Bronchial epithelial cell (primary cell): ENCODE results near the gene TNFSF18. TPM values are rescaled to one million over a fixed set of nuclear protein-coding genes. Genes with fewer than 3 reads are reported as not detected.

Experiments used
- DNase-seq: peaks from one replicate; pipeline ENCODE4 v3.0.0-alpha.2; 2010; ENCODE audit warnings: low read depth
- FAIRE-seq: peaks from 2 replicates; lab custom pipeline; 2011; peaks lifted over from hg19 to GRCh38; lab: Jason Lieb, UNC
- H3K27me3 ChIP-seq: 2 replicates; pipeline ENCODE4 v1.5.1; 2011; ENCODE audit warnings: low read length; ENCODE audit not compliant: control insufficient read depth, insufficient read depth
- H3K36me3 ChIP-seq: 2 replicates; pipeline ENCODE4 v1.5.1; 2011; ENCODE audit warnings: low read length; ENCODE audit not compliant: control insufficient read depth, insufficient read depth
- H3K4me3 ChIP-seq: 2 replicates; pipeline ENCODE4 v1.5.1; 2011; ENCODE audit warnings: mild to moderate bottlenecking, low read depth, low read length, control low read depth
- total RNA-seq: library from RNA; depleted of rRNA; stranded (reverse); fragments of >200 nt; gene quantifications from 2 replicates; pipeline ENCODE4 v1.2.1, GENCODE V29; 2014
- TF ChIP-seq, protein P1 (sequence below): IDR thresholded peaks from 2 replicates; pipeline ENCODE4 v1.5.1; 2011; ENCODE audit warnings: mild to moderate bottlenecking, moderate library complexity, low read length, control low read depth, inconsistent platforms; ENCODE audit not compliant: insufficient read depth, severe bottlenecking

TNFSF18 gene
- total RNA-seq, 1 donor from 2014 or later = not detected

DNA sequence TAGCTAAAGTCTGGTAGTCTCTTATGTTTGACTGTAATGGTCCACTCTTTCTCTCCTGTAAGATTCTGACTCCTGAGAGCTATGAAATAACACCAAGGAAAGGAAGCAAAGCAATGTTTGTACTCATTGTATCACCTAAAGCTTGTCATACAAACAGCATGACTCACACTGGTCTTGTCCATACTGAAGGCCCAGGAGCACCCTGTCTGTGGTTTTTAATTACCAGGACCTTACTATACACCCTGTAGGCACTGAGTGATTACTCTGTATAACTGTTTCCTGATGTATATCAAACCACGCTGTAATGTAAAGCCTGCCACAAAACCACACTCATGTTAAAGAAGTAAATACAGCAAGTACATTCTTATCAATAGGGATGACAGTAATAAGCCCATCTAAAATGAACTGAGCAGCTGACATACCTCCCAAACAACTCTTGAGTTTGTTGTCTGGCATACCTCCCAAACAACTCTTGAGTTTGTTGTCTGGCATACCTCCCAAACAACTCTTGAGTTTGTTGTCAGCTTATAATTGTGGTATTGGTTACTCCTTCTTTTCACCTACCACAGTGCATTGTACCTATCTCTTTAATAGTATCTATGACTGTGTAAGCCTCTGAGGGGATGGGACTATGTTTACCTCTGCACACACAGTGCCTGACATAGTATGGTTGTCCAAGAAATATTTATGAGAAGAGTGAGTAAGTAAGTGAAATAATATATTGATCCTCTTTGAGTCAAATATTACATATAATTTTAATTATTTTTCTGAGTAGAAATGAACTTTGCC lies 11.6 kb upstream of the TNFSF18 start:
- DNase-seq (peak; percentile 97), FAIRE-seq (peak; percentile 50)
- Histone ChIP-seq H3K36me3 (no peaks in the 10 kb centered on the region), H3K4me3 (no peak overlapping the region), H3K27me3 (no peaks in the 10 kb centered on the region)
- TF ChIP-seq, protein P1, sequence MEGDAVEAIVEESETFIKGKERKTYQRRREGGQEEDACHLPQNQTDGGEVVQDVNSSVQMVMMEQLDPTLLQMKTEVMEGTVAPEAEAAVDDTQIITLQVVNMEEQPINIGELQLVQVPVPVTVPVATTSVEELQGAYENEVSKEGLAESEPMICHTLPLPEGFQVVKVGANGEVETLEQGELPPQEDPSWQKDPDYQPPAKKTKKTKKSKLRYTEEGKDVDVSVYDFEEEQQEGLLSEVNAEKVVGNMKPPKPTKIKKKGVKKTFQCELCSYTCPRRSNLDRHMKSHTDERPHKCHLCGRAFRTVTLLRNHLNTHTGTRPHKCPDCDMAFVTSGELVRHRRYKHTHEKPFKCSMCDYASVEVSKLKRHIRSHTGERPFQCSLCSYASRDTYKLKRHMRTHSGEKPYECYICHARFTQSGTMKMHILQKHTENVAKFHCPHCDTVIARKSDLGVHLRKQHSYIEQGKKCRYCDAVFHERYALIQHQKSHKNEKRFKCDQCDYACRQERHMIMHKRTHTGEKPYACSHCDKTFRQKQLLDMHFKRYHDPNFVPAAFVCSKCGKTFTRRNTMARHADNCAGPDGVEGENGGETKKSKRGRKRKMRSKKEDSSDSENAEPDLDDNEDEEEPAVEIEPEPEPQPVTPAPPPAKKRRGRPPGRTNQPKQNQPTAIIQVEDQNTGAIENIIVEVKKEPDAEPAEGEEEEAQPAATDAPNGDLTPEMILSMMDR = no peak

DNA sequence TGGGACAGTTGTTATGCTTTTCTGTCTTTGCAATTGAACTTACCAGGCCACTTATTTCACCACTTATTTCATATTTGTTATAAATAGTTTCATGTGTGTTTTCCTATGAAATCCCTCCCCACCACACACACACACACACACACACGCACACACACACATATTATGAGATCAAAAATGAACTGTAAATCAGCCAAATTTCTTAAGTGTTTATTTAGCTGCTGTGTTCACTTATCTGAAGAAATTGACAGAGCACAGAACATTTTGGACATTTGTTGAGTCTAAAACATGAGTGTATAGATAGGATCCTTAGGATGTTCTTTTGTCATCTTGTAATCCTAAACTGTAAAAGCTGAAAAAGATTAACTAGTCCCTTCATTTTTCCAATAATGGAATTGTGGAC lies 7.8 kb upstream of the TNFSF18 start:
- Histone ChIP-seq H3K36me3 (no peaks in the 10 kb centered on the region), H3K27me3 (no peaks in the 10 kb centered on the region), H3K4me3 (no peak overlapping the region)
- no peak for FAIRE-seq
- no peak for DNase-seq
- TF ChIP-seq, protein P1 = no peak

DNA sequence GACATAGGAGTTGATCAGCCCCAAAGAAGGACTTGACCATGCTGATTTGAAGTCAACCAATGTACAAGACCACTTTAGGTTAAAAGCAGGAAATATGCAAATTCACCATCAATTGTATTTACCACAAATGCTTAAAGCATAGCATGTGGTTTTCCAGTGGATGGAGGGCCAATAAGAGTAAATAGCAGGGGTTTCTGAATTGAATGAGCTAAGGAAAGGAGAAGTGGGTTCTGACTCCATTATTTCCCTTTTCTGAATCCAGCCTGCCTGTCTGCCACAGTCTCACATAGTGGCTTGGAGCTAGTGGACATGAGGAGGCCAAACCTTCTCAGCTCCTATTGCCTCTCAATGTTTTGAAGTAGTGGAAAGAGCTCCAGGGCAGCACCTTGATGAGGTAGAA lies 7.2 kb upstream of the TNFSF18 start:
- TF ChIP-seq, protein P1 = no peak
- DNase-seq = no peak

DNA sequence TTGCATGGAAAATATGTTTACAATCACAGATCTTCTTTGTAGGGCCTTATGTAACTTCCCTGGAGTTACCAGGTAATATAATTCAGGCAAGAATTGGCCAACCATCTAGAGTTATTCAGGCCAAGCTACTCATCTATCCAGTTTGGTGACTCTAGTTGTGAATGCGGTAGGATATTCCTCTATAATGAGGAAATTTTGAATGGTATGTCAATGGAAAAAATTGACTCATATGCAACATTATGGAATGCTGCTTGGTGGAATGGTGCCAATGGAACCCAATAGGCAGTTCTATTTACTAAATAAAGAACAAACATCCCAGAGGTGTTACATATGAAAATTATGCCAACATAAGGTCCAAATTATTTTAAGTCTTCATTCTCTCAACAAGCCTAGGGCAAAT lies 5.6 kb upstream of the TNFSF18 start:
- H3K36me3 ChIP-seq = no peaks in the 10 kb centered on the region
- peak; percentile 93 for DNase-seq

More for the DNA sequence above, 7.2 kb upstream of the TNFSF18 start:
- no peak for FAIRE-seq
- Histone ChIP-seq H3K27me3 (no peaks in the 10 kb centered on the region), H3K36me3 (no peaks in the 10 kb centered on the region), H3K4me3 (no peak overlapping the region)

DNA sequence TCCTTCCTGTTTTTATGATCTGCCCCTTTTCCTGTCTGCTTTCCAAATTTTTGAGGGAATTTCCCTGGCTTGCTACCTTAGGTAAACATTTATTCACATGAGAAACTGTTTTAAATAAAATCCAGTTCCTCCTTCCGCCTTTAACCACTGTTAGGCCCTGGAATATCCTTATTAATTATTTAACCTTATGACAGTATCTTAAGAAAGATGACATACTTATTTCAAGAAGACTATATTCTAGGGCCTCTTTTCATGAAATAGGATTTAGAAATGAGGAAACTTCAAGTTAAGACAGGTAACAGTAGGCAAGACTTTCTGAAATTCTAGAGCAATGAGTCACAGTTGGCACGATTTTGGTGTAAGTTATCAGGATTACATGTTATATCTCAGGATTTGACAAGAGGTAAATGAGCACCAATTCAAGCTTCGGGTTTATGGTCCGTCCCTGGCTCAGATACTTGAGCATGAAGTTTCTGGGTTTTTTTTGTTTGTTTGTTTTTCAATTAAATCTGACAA lies 2.0 kb upstream of the TNFSF18 start:
- TF ChIP-seq, protein P1 = no peak
- FAIRE-seq = no peak
- Histone ChIP-seq H3K27me3 (no peaks in the 10 kb centered on the region), H3K4me3 (no peak overlapping the region), H3K36me3 (no peaks in the 10 kb centered on the region)
- peak; percentile 98 for DNase-seq

More for the DNA sequence above, 5.6 kb upstream of the TNFSF18 start:
- no peaks in the 10 kb centered on the region for H3K27me3 ChIP-seq
- FAIRE-seq = no peak
- TF ChIP-seq, protein P1 = no peak
- no peak overlapping the region for H3K4me3 ChIP-seq

DNA sequence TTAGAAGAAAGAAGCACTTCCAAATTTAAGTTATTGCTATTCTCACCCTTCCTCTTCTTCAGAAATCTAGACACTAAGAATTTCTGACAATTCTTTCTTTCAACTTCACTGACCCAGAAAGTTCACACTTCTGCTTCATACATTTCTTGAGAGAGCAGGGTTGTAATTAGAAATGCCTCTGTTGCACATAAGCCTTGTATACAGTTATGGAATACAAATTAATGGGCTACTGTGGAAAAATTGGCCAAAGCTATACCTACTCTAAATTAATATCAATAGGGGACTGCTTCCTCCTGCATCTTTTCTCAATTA lies 1.5 kb downstream of the TNFSF18 start:
- FAIRE-seq (no peak), DNase-seq (no peak)
- Histone ChIP-seq H3K36me3 (no peaks in the 10 kb centered on the region), H3K4me3 (no peak overlapping the region), H3K27me3 (no peaks in the 10 kb centered on the region)
- TF ChIP-seq, protein P1 = no peak
